HCT116 (cell line): Measurements from ENCODE around the gene HIVEP3. TPM values are rescaled to one million over a fixed set of nuclear protein-coding genes. Genes with fewer than 3 reads are reported as not detected.

Experiments used
- ATAC-seq: fragments of 200-7000 bp; cut with Tn5 transposase; 2 replicates; pipeline ENCODE4 v1.9.1; 2020; ENCODE audit warnings: mild to moderate bottlenecking, moderate library complexity
- BruUV-seq: library from RNA; stranded (reverse); fragments of 400-500 nt; replicated peaks from 2 replicates; lab custom pipeline; 2021; lab: Mats Ljungman, UMichigan
- CTCF ChIA-PET: fragments of 300-600 bp; sonication (Branson Sonifier 250); formaldehyde crosslinking; loops from one replicate; lab custom pipeline; 2021; ENCODE audit warnings: antibody characterized with exemption; lab: Charles Lee
- POLR2A ChIA-PET: fragments of 300-600, 350-600 bp; sonication (Branson Sonifier 250); formaldehyde crosslinking; loops from one replicate; lab custom pipeline; 2021; ENCODE audit warnings: antibody characterized with exemption; lab: Charles Lee
- RAD21 ChIA-PET, 2 experiments: fragments of 300-600 bp; sonication (Branson Sonifier 250); formaldehyde crosslinking; loops; one replicate each; lab custom pipeline; 2023; ENCODE audit warnings: low total read pairs in 2 of 2; ENCODE audit not compliant: uncharacterized antibody in 2 of 2, unreplicated experiment in 2 of 2, low non-redundant PET in 1 of 2; lab: Charles Lee
- DNase-seq: peaks from one replicate; pipeline ENCODE4 v3.0.0-alpha.2; 2010; ENCODE audit warnings: low read depth, low spot score
- H2AFZ ChIP-seq: fragments of 200-600 bp; shearing (Covaris generic), sonication (generic); 2 replicates; pipeline ENCODE4 v1.6.1; 2017; ENCODE audit warnings: low read depth, mixed run types, mixed read lengths, antibody characterized with exemption, low read length; ENCODE audit not compliant: poor library complexity, severe bottlenecking
- H3K27ac ChIP-seq: 2 replicates; pipeline ENCODE4 v1.5.1; 2012; ENCODE audit warnings: low read depth, low read length
- H3K27me3 ChIP-seq: fragments of 200-600 bp; sonication (generic); 2 replicates; pipeline ENCODE4 v1.6.1; 2016; ENCODE audit warnings: mixed run types, low read length, mixed read lengths; ENCODE audit not compliant: insufficient read depth
- H3K36me3 ChIP-seq, 2 experiments: fragments of 200-500 bp in 1 of 2; fragments of 200-600 bp in 1 of 2; sonication (Bioruptor generic) in 1 of 2; sonication (generic) in 1 of 2; 2 replicates each; pipeline versions ENCODE4 v1.5.1 to v1.6.1; 2014 to 2016; ENCODE audit warnings: low read length in 2 of 2, inconsistent platforms in 1 of 2, mixed read lengths in 1 of 2, mixed run types in 1 of 2; ENCODE audit not compliant: insufficient read depth in 2 of 2, control insufficient read depth in 1 of 2
- H3K4me1 ChIP-seq, 2 experiments: fragments of 200-600 bp in 1 of 2; sonication (generic) in 1 of 2; 2 replicates each; pipeline versions ENCODE4 v1.5.1 to v1.6.1; 2012 to 2017; ENCODE audit warnings: low read length in 2 of 2, inconsistent platforms in 1 of 2, mild to moderate bottlenecking in 1 of 2, mixed read lengths in 1 of 2, mixed run types in 1 of 2, moderate library complexity in 1 of 2; ENCODE audit not compliant: insufficient read depth in 2 of 2, control insufficient read depth in 1 of 2
- H3K4me2 ChIP-seq: fragments of 200-600 bp; sonication (generic); 2 replicates; pipeline ENCODE4 v1.6.1; 2017; ENCODE audit warnings: mixed run types, low read length, mixed read lengths
- H3K4me3 ChIP-seq, 2 experiments: fragments of 200-600 bp in 1 of 2; sonication (generic) in 1 of 2; replicated peaks in 1 of 2; 2 replicates each; pipeline ENCODE4 v1.5.1; 2011 to 2016; ENCODE audit warnings: low read length in 2 of 2, control low read depth in 1 of 2, low read depth in 1 of 2, mild to moderate bottlenecking in 1 of 2, mixed read lengths in 1 of 2, mixed run types in 1 of 2
- H3K79me2 ChIP-seq: fragments of 200-600 bp; sonication (generic); 2 replicates; pipeline ENCODE4 v1.6.1; 2017; ENCODE audit warnings: mild to moderate bottlenecking, mixed run types, low read length, moderate library complexity, mixed read lengths; ENCODE audit not compliant: insufficient read depth
- H3K9ac ChIP-seq: fragments of 200-600 bp; sonication (generic); 2 replicates; pipeline ENCODE4 v1.6.1; 2016; ENCODE audit warnings: low read length, mixed read lengths
- H3K9me2 ChIP-seq: fragments of 200-600 bp; sonication (generic), shearing (Covaris generic); 2 replicates; pipeline ENCODE4 v1.6.1; 2017; ENCODE audit warnings: mixed run types, mild to moderate bottlenecking, moderate library complexity; ENCODE audit not compliant: insufficient read depth
- H3K9me3 ChIP-seq, 2 experiments: fragments of 200-500 bp in 1 of 2; fragments of 200-600 bp in 1 of 2; sonication (Bioruptor generic) in 1 of 2; sonication (generic) in 1 of 2; 2 replicates each; pipeline ENCODE4 v1.6.1; 2014 to 2017; ENCODE audit warnings: low read length in 2 of 2, mixed read lengths in 2 of 2, inconsistent platforms in 1 of 2, low read depth in 1 of 2, mild to moderate bottlenecking in 1 of 2, mixed run types in 1 of 2, moderate library complexity in 1 of 2; ENCODE audit not compliant: control insufficient read depth in 1 of 2, insufficient read depth in 1 of 2
- H4K20me1 ChIP-seq: fragments of 200-600 bp; sonication (generic), shearing (Covaris generic); 2 replicates; pipeline ENCODE4 v1.6.1; 2017; ENCODE audit warnings: mixed run types, mild to moderate bottlenecking, moderate library complexity; ENCODE audit not compliant: insufficient read depth
- ATF3 ChIP-seq: IDR thresholded peaks from 2 replicates; pipeline ENCODE4 v1.6.1; 2012
- CTCF ChIP-seq, 3 experiments: fragments of 200-600 bp in 1 of 3; sonication (generic) in 1 of 3; IDR thresholded peaks in 2 of 3; conservative IDR thresholded peaks in 1 of 3; 2 replicates each; pipeline ENCODE4 v1.5.1; 2012 to 2017; ENCODE audit warnings: low read depth in 2 of 3, low read length in 2 of 3, antibody characterized with exemption in 1 of 3, borderline replicate concordance in 1 of 3, control low read depth in 1 of 3, mild to moderate bottlenecking in 1 of 3, mixed read lengths in 1 of 3, mixed run types in 1 of 3, moderate library complexity in 1 of 3; ENCODE audit not compliant: insufficient read depth in 1 of 3
- EGR1 ChIP-seq: IDR thresholded peaks from 2 replicates; pipeline ENCODE4 v1.6.1; 2012; ENCODE audit warnings: low read depth
- ELF1 ChIP-seq: IDR thresholded peaks from 2 replicates; pipeline ENCODE4 v1.6.1; 2012; ENCODE audit warnings: low read depth, borderline replicate concordance
- JUND ChIP-seq: IDR thresholded peaks from 2 replicates; pipeline ENCODE4 v1.6.1; 2012
- MAX ChIP-seq: IDR thresholded peaks from 2 replicates; pipeline ENCODE4 v1.6.1; 2012
- REST ChIP-seq: IDR thresholded peaks from 2 replicates; pipeline ENCODE4 v1.6.1; 2012; ENCODE audit warnings: low read depth
- SIN3A ChIP-seq: IDR thresholded peaks from 2 replicates; pipeline ENCODE4 v1.6.1; 2012; ENCODE audit warnings: low read depth
- SP1 ChIP-seq: IDR thresholded peaks from 2 replicates; pipeline ENCODE4 v1.6.1; 2012; ENCODE audit warnings: low read depth
- YY1 ChIP-seq: IDR thresholded peaks from 2 replicates; pipeline ENCODE4 v1.6.1; 2011; ENCODE audit warnings: low read length, low read depth, moderate library complexity, mild to moderate bottlenecking; ENCODE audit not compliant: insufficient replicate concordance; ENCODE audit errors: extremely low read depth
- intact Hi-C: fragments of 100-400 bp; cut with micrococcal nuclease; formaldehyde crosslinking; loops from 2 replicates; pipeline ENCODE4 v1.10.0; 2022
- total RNA-seq: library from RNA; stranded (reverse); gene quantifications from one replicate; pipeline ENCODE4 v1.2.1, GENCODE V29; 2021; ENCODE audit not compliant: unreplicated experiment

HIVEP3 gene
- total RNA-seq, 1 experiment from 2014 or later, result 7.1 TPM

- Histone ChIP-seq H2AFZ (no peak overlapping the region), H3K9me2 (no peaks in the 10 kb centered on the region), H3K4me3 (peak overlapping the region; percentile 65 to 78), H3K4me2 (peak overlapping the region; percentile 100), H3K9ac (peak overlapping the region; percentile 64), H3K27ac (no peak overlapping the region), H4K20me1 (no peaks in the 10 kb centered on the region), H3K27me3 (no peaks in the 10 kb centered on the region), H3K79me2 (no peaks in the 10 kb centered on the region), H3K36me3 (no peaks in the 10 kb centered on the region), H3K4me1 (peaks cover 22 to 45% of the 10 kb centered on the region in 2 experiments), H3K9me3 (no peaks in the 10 kb centered on the region)
- intact Hi-C loops, result no loop called here
- ChIA-PET POLR2A (no interaction called here), RAD21 (no interaction called here), CTCF (no interaction called here)
- no peak for DNase-seq
- no peak for TF ChIP-seq EGR1
- TF ChIP-seq REST, result no peak
- no peak for TF ChIP-seq MAX
- no peak for TF ChIP-seq SP1
- no peak for TF ChIP-seq ATF3
- no peak for TF ChIP-seq CTCF (IDR thresholded peaks at IDR 0.05 in 2 of 3, conservative IDR thresholded peaks at IDR 0.05 in 1 of 3; ENCODE audit: borderline replicate concordance in 1 of 3, insufficient read depth in 1 of 3, low read depth in 2 of 3, low read length in 2 of 3)
- TF ChIP-seq YY1, result no peak
- TF ChIP-seq SIN3A, result no peak
- TF ChIP-seq ELF1, result no peak
- TF ChIP-seq JUND, result no peak
- TSS peak; percentile 55 for BruUV-seq
- no peak for ATAC-seq
These were observed 257.9 kb downstream of the HIVEP3 start for GRCh38 chr1:41660570-41661427.
